ENCODE results near the gene EHD3. TPM values are rescaled to one million over a fixed set of nuclear protein-coding genes. Genes with fewer than 3 reads are reported as not detected.

The EHD3 gene
- total RNA-seq, 1 donor from 2014 or later = 22.5 TPM

DNA sequence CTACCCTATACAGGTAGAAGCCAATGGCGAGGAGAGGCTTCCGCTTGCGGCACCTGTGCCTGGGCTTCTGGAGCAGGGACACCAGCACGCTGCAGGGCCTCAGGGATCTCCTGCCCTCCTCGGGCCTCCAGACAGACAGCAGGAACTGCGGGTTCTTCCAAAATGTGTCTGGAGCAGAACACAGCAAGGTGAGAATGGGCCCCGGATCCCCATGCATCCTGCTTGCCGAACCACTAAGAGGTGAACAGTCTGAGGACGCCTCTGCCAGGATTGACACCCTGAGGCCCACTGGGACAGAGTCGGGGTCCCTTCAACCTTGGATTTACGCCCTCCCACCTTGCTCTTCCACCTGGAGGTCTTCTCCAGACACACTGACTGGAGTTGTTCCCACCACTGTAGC lies 42.0 kb upstream of the EHD3 start:
- TF ChIP-seq CTCF (IDR thresholded peaks at IDR 0.05) = no peak
- H3K9me3 ChIP-seq = no peaks in the 10 kb centered on the region
- DNase-seq (ENCODE audit: low spot score in 2 of 2) = no peak
- H3K4me3 ChIP-seq = no peak overlapping the region
- no peak overlapping the region for H3K27ac ChIP-seq
- H3K4me1 ChIP-seq = no peaks in the 10 kb centered on the region
- intact Hi-C loops (cut with DNase I) = no loop called here
- no peaks in the 10 kb centered on the region for H3K27me3 ChIP-seq
- no peaks in the 10 kb centered on the region for H3K36me3 ChIP-seq

- Histone ChIP-seq H3K36me3 (no peaks in the 10 kb centered on the region), H3K27ac (no peak overlapping the region), H3K27me3 (no peaks in the 10 kb centered on the region), H3K4me1 (no peaks in the 10 kb centered on the region), H3K9me3 (no peaks in the 10 kb centered on the region), H3K4me3 (no peak overlapping the region)
- DNase-seq (ENCODE audit: low spot score in 2 of 2) = no peak
- no peak for TF ChIP-seq CTCF (IDR thresholded peaks at IDR 0.05)
- intact Hi-C loops (cut with DNase I) = no loop called here
These were observed 41.6 kb upstream of the EHD3 start for GRCh38 chr2:31192396-31192795.

DNA sequence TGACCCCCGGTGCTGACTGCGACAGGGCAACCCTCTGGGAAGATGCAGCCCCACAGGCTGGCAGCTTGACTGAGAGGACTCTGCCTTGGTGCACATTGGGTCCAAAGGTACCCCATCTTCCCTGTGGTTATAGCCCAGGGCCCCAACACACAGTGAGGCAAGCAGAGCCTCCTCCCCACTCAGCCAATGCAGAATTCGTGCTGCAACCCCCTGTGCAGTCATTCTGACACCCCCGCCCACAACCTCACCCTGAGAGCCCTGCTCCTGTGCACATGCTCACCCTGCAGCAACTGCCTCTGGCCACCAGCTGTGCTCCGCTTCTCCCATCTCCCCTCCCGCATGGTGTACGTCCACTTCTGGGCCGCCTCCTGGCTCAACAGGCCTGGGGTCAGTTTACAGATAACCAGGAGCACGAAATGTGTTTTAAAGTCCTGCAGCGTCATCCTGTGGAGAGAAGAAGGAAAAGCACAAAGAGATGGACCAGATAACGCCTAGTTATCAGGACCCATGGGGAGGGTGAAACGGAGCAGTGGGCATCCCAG lies 41.0 kb upstream of the EHD3 start:
- H3K4me3 ChIP-seq = no peak overlapping the region
- H3K9me3 ChIP-seq = no peaks in the 10 kb centered on the region
- no peak for TF ChIP-seq CTCF (IDR thresholded peaks at IDR 0.05)
- H3K27me3 ChIP-seq = no peaks in the 10 kb centered on the region
- H3K4me1 ChIP-seq = no peaks in the 10 kb centered on the region
- no peak overlapping the region for H3K27ac ChIP-seq
- DNase-seq (ENCODE audit: low spot score in 2 of 2) = no peak
- intact Hi-C loops (cut with DNase I) = no loop called here
- no peaks in the 10 kb centered on the region for H3K36me3 ChIP-seq

DNA sequence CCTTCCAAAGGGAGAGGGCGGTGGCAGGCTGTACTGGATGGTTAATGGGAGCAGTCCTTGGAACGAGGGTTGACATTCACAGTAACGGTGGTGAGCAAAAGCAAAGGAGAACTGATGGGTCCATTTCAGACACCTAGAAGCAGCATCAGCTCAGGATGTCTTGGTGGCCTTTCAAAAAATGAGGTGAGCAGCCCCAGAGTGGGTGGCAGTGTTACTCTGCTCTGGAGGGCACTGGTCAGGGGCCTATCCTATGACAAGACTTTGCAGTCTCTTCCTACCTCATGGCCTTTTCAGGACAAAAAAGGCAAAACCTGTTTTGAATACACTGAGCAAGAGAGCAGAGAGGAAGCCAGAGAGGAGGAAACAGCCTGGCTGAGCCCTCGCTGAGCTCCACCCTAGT lies 40.1 kb upstream of the EHD3 start:
- H3K4me1 ChIP-seq = no peaks in the 10 kb centered on the region
- no peaks in the 10 kb centered on the region for H3K9me3 ChIP-seq
- intact Hi-C loops (cut with DNase I) = no loop called here

DNA sequence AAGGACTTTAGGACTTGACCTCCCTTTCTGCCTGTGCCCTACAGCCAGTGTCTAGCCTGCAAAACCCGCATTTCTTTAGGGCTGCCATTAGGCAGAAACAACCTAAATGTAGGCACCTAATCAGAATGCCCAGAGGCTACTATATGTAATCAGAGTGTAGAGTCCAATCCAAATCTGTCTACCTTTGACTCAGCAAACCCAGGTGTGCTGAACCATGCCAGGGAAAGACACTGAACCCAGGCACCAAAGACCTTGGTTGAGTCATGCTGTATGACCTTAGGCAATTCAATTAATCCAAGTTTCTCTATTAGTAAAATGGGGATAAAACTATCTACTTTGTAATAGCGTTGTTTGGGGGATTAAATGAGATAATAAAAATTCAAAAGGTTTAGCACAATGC lies 37.3 kb upstream of the EHD3 start:
- no peak overlapping the region for H3K4me3 ChIP-seq

More for the DNA sequence above, 40.1 kb upstream of the EHD3 start:
- Histone ChIP-seq H3K27me3 (no peaks in the 10 kb centered on the region), H3K36me3 (no peaks in the 10 kb centered on the region), H3K27ac (no peak overlapping the region), H3K4me3 (no peak overlapping the region)
- no peak for TF ChIP-seq CTCF (IDR thresholded peaks at IDR 0.05)
- DNase-seq (ENCODE audit: low spot score in 2 of 2) = no peak

More for the DNA sequence above, 37.3 kb upstream of the EHD3 start:
- Histone ChIP-seq H3K27me3 (no peaks in the 10 kb centered on the region), H3K9me3 (no peaks in the 10 kb centered on the region), H3K27ac (no peak overlapping the region), H3K36me3 (no peaks in the 10 kb centered on the region), H3K4me1 (no peaks in the 10 kb centered on the region)
- TF ChIP-seq CTCF (IDR thresholded peaks at IDR 0.05) = no peak
- DNase-seq (ENCODE audit: low spot score in 2 of 2) = no peak
- intact Hi-C loops (cut with DNase I) = no loop called here

All from ascending aorta (tissue), 2 donors.